NCI-H510A (cell line): ENCODE measurements around the gene SPRR2B.
"Not testable (repeated sequence)": the region's sequence is repeated elsewhere in the genome, so short reads cannot be mapped to it uniquely, and the experiment has no call there.

Source experiments
- DNase-seq: peaks from one replicate; lab custom pipeline; 2025; lab: John Stamatoyannopoulos, UW

The SPRR2B gene

DNA sequence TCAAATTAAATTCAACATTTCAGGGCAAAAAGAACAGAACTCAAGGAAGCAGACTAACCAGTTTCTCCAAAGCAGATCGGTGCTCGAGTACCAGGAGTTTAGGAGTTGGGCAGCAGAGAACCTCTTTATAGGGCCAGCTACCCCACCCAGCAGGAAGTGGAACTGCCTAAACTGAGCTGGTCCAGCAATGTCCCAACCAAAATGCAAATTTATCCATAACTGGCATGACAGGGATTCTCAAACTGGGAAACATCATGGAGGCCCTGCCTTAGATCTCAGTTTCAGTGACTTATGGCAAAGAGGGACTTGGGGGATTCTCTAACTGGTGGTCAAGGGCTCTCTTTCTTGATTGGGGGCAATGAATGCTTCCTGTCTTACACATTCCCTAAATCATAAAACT lies at the start of gene SPRR2B:
Gene SPRR2B (minus strand): TSS at position 101 of the 400 bp plus-strand sequence. CDS start 772 bp downstream, outside the sequence.
- DNase-seq, result no peak

GRCh38 chr1:153120945-153121344 lies 49.5 kb upstream of the SPRR2B start:
- DNase-seq, result no peak

DNA sequence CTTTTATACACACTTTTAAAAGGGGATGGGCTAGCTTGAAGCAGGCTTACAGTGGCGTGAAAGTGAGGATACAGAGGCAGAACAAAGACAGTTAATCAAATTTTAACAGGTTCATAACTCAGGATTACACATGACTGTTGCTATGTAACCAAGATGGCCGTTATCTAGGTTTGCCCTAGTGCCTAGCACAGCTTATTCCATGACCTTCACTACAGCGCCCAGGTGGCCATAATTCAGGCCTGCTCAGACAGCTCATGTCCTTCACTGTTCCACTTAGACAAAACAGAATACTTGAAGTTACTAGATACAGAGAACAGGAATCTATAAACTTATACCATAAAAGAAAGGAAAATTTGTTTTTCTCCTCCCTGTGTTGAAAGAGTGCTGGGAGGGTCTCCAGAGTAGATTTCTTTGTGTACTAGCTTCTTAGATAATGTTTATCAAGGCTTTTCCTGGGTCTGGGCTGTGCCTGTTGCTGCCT lies 48.1 kb upstream of the SPRR2B start:
- DNase-seq, result no peak

GRCh38 chr1:153115264-153115663 lies 43.9 kb upstream of the SPRR2B start:
- not testable (repeated sequence) for DNase-seq

- no peak for DNase-seq
Observed at GRCh38 chr1:153113416-153113815, 42.0 kb upstream of the SPRR2B start, which contains the start of gene SPRR2F. Gene SPRR2F, minus strand, starts transcription at chr1:153113516. Its CDS starts 783 bp downstream, at chr1:153112733.

- not testable (repeated sequence) for DNase-seq
Observed at GRCh38 chr1:153112454-153112853, 41.0 kb upstream of the SPRR2B start.

GRCh38 chr1:153100245-153100644 lies 28.8 kb upstream of the SPRR2B start:
- DNase-seq, result no peak

DNA sequence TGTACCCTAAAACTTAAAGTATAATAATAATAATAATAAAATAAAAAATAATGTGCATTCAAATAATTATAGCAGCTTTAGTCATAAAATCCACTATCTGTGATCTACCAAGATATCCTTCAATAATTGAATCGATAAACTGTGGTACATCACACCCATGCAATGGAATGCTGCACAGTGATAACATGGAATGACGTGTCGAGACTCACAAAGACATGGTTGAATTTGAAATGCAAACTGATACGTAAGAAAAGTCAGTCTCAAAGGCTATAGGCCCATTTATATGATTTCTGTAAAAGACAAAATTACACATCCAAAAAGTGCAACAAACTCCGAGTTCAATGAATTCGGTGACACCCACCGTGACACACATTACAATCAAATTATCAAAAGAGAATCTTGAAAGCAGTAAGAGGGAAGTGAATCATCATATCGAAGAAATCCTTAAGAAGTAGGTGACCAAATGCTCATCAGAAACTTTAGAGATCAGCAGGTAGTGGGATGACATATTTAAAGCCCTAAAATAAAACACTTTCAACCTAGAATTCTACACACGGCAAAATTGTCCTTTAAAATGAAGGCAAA lies 28.1 kb upstream of the SPRR2B start:
- no peak for DNase-seq

DNA sequence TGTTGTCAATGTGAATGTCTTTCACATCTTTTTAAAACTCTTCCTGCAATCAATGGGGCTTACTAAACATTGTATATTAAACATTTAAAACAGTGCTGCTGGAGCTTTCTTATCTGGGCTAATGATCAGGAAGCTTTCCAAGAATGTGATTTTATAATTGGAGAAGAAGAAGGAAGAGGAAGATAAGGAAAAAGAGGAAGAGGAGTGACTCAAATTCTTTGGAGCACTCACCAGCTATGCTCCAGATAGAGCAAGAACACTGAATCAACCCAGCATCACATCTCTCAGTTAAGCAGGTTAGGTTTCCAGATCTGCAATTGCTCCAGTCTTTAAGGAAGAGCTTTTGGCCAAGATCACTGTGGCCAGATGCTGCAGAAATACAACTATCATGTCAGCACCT lies 24.4 kb upstream of the SPRR2B start:
- no peak for DNase-seq

DNA sequence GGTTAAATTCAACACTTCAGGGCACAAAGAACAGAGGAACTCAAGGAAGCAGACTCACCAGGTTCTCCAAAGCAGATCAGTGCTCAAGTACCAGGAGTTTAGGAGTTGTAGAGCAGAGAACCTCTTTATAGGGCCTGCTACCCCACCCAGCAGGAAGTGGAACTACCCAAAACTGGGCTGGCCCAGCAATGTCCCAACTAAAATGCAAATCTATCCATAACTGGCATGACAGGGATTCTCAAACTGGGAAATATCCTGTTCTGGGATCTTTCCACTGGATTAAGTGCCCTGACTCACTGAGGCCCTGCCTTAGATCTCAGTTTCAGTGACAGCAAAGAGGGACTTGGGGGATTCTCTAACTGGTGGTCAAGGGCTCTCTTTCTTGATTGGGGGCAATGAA lies 23.0 kb upstream of the SPRR2B start, which contains the start of gene SPRR2E:
Gene SPRR2E (minus strand): TSS at position 101 of the 400 bp plus-strand sequence. CDS start 775 bp downstream, outside the sequence.
- no peak for DNase-seq

DNA sequence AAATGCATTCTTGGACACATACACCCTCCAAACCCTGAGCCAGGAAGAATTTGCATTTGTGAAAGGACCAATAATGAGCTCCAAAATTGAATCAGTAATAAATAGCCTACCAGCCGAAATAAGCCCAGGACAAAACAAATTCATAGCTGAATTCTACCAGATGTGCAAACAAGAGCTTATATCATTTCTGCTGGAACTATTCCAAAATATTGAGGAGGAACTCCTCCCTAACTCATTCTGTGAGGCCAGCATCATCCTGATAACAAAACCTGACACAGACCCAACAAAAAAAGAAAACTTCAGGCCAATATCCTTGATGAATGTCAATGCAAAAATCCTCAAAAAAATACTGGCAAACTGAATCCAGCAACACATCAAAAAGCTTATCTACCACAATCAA lies 16.2 kb upstream of the SPRR2B start:
- no peak for DNase-seq

DNA sequence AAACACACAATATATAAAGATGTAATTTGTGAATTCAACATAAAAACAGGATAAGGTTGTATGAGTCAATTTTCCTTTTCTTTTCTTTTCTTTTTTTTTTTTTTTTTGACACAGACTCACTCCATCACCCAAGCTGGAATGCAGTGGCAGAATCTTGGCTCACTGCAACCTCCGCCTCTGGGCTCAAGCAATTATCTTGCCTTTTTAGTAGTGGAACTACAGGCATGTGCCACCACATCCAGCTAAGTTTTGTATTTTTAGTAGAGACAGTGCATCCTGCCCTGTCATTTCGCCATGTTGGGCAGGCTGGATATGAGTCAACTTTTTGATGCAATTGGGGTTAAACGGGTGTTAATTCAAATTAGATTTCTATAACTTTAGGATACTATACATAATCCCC lies 10.3 kb upstream of the SPRR2B start:
- no peak for DNase-seq

GRCh38 chr1:153072806-153073726 lies 1.7 kb upstream of the SPRR2B start:
- DNase-seq, result no peak

DNA sequence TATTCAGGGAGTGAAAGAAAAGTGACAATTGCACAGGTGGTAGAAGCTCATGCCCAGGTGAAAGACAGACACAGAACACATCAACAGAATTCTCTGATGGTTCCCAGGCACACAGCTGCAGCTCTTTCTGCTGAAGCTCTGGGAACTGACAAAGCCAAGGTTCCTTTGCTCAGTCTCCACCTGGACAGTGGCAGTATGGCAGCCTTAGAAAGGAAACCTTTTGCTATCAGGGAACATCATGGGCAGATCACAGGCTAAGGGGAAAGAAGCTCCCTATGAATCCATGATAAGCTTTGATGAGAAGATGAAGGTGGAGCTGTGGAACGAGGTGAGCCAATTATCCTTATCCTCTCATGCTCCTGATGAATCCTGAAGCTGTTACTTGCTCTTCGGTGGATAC lies 1.2 kb downstream of the SPRR2B start:
- DNase-seq, result no peak

DNA sequence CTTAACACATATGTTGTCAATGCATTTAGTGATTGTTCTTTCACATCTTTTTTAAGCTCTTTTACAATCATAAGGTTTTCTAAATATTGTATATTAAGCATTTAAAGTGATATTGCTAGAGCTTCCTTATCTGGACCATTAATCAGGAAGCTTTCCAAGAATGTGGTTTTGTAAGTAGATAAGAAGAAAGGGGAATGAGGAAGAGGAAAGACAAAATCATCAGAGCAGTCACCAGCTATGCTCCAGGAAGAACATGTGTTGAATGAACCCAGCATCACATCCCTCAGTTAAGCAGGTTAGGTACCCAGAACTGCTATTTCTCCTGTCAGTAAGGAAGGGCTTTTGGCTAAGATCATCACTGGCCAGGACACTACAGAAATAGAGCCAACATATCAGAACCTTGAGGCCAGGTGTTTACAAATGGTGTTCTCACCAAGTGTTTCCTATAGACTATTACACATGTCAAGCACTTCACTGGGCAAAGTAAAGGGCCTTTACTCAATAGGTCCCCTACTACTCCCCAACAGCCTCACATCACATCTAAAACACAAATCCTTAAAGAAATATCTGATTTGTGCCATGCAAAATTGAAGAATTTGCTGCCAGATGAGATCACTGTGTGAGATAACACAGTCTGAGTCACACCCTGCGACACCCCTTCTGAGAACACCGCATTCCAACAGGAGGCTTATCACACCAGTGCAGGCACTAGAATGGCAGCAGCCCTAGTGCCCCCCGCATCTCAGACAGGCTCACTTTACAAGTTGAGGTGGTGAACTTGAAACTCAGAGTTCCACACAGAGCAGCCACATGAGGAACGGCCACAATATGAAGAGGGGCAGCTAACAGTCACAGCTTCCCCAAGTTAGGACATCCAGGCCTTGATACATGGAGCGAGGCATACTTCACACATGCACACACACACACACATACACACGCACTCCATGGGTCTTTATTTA lies 12.3 kb downstream of the SPRR2B start:
- DNase-seq, result no peak

- DNase-seq, result no peak
Observed at GRCh38 chr1:153058154-153058553, 13.3 kb downstream of the SPRR2B start.

DNA sequence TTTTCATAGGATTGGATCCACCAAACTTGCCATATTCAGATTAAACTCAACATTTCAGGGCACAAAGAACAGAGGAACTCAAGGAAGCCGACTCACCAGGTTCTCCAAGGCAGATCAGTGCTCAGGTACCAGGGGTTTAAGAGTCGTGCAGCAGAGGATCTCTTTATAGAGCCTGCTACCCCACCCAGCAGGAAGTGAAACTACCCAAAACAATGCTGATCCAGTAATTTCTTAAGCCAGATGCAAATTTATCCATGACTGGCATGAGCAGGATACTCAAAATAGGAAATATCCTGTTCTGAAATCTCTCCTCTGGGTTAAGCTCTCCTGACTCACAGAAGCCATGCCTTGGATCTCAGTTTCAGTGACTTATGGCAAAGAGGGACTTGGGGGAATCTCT lies 14.0 kb downstream of the SPRR2B start, which contains the start of gene SPRR2A:
Gene SPRR2A (minus strand): TSS at position 138 of the 400 bp plus-strand sequence. CDS start 777 bp downstream, outside the sequence.
- no peak for DNase-seq

DNA sequence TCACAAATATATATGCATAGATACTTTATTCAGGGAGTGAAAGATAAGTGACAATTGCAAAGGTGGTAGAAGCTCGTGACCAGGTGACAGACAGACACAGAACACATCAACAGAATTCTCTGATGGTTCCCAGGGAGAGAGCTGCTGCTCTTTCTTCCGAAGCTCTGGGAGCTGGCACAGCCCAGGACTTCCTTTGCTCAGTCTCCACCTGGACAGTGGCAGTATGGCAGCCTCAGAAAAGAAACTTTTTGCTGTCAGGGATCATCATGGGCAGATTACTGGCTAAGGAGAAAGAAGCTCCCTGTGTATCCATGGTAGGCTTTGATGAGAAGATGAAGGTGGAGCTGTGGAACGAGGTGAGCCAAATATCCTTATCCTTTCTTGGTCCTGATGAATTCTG lies 15.3 kb downstream of the SPRR2B start:
- DNase-seq, result not testable (repeated sequence)

DNA sequence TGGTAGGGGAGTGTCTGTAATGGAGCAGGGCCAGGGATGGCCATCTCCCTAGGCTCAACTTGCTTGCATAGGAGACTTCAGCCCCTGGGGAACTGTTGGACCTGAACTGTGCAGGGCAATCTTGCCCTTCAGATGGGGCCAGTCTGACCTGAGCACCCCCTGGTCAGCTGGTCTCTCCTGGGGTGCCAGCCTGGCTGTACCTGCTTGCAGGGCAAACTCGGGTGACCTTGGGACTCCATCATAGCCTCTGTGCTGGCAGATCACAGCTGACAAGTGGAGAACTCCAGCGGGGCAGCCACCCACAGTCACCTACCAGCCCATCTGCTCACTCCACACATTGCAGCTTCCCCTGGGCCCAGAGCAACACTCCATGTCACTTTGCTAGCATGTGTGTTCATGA lies 22.2 kb downstream of the SPRR2B start:
- DNase-seq, result no peak

- DNase-seq, result no peak
Observed at GRCh38 chr1:153040950-153041631, 30.3 kb downstream of the SPRR2B start, which contains the start of gene SPRR2D. Gene SPRR2D, minus strand, starts transcription at chr1:153041120. Its CDS starts 774 bp downstream, at chr1:153040346.

DNA sequence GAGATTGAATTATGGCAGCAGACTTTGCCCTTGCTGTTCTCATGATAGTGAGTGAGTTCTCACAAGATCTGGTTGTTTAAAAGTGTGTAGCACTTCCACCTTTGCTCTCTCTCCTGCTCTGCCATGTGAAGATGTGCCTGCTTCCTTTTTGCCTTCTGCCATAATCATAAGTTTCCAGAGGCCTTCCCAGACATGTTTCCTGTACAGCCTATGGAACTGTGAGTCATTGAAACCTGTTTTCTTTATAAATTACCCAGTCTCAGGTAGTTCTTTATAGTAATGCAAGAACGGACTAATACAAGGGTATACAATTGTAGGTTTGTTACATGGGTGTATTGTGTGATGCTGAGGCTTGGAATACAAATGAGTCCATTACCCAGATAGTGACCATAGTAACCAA lies 36.2 kb downstream of the SPRR2B start:
- DNase-seq, result no peak
